Neural progenitor cell (in vitro differentiated cells): ENCODE data around the gene TSSK2. TPM values are rescaled to one million over a fixed set of nuclear protein-coding genes. Genes with fewer than 3 reads are reported as not detected.

ENCODE experiments used
- DNase-seq: peaks from one replicate; pipeline ENCODE4 v3.0.0-alpha.2; 2016; ENCODE audit warnings: low spot score
- H2AFZ ChIP-seq: fragments of 200-600 bp; sonication (generic); replicated peaks from 2 replicates; pipeline ENCODE4 v1.6.1; 2016; ENCODE audit warnings: antibody characterized with exemption
- H3F3A ChIP-seq: fragments of 200-600 bp; sonication (generic); 2 replicates; pipeline ENCODE4 v1.6.1; 2016; ENCODE audit warnings: antibody characterized with exemption, low read depth
- H3K27ac ChIP-seq: fragments of 200-600 bp; sonication (generic); 2 replicates; pipeline ENCODE4 v1.5.1; 2016; ENCODE audit warnings: mild to moderate bottlenecking
- H3K27me3 ChIP-seq: fragments of 200-600 bp; sonication (generic); 2 replicates; pipeline ENCODE4 v1.6.1; 2016; ENCODE audit warnings: mild to moderate bottlenecking, moderate library complexity
- H3K36me3 ChIP-seq: fragments of 200-600 bp; sonication (generic); 2 replicates; pipeline ENCODE4 v1.5.1; 2016
- H3K4me1 ChIP-seq: fragments of 200-600 bp; sonication (generic); 2 replicates; pipeline ENCODE4 v1.6.1; 2016; ENCODE audit warnings: mixed run types
- H3K4me2 ChIP-seq: fragments of 200-600 bp; sonication (generic); 2 replicates; pipeline ENCODE4 v1.6.1; 2016
- H3K4me3 ChIP-seq: fragments of 200-600 bp; sonication (generic); 2 replicates; pipeline ENCODE4 v1.5.1; 2016
- H3K79me2 ChIP-seq: fragments of 200-600 bp; sonication (generic); 2 replicates; pipeline ENCODE4 v1.6.1; 2016; ENCODE audit warnings: low read depth
- H3K9ac ChIP-seq: fragments of 200-600 bp; sonication (generic); 2 replicates; pipeline ENCODE4 v1.6.1; 2016
- H3K9me3 ChIP-seq: fragments of 200-600 bp; sonication (generic); 2 replicates; pipeline ENCODE4 v1.5.1; 2016; ENCODE audit warnings: low read depth
- H4K20me1 ChIP-seq: fragments of 200-600 bp; sonication (generic); 2 replicates; pipeline ENCODE4 v1.6.1; 2016; ENCODE audit warnings: low read depth
- H3K27ac Mint-ChIP-seq: 3 replicates; pipeline ENCODE4 v1.8.0; 2021; ENCODE audit warnings: mixed read lengths
- H3K27me3 Mint-ChIP-seq: 2 replicates; pipeline ENCODE4 v1.8.0; 2022; ENCODE audit warnings: low read depth, mild to moderate bottlenecking, inconsistent platforms, moderate library complexity, mixed read lengths; ENCODE audit not compliant: insufficient read depth
- H3K36me3 Mint-ChIP-seq: 3 replicates; pipeline ENCODE4 v1.8.0; 2021; ENCODE audit warnings: mixed read lengths
- H3K4me1 Mint-ChIP-seq: 3 replicates; pipeline ENCODE4 v1.8.0; 2021; ENCODE audit warnings: mixed read lengths
- H3K4me3 Mint-ChIP-seq: 3 replicates; pipeline ENCODE4 v1.8.0; 2021; ENCODE audit warnings: mild to moderate bottlenecking, moderate library complexity, mixed read lengths
- H3K9me3 Mint-ChIP-seq: 3 replicates; pipeline ENCODE4 v1.8.0; 2020; ENCODE audit warnings: mixed read lengths
- CTCF ChIP-seq: fragments of 200-600 bp; sonication (generic); IDR thresholded peaks from 2 replicates; pipeline ENCODE4 v1.5.1; 2017; ENCODE audit warnings: antibody characterized with exemption, mild to moderate bottlenecking
- EZH2 ChIP-seq: fragments of 200-600 bp; sonication (generic); IDR thresholded peaks from 2 replicates; pipeline ENCODE4 v1.6.1; 2017; ENCODE audit warnings: antibody characterized with exemption, mild to moderate bottlenecking, moderate library complexity
- EZH2phosphoT487 ChIP-seq: fragments of 200-600 bp; sonication (generic); IDR thresholded peaks from 2 replicates; pipeline ENCODE4 v1.6.1; 2017; ENCODE audit warnings: antibody characterized with exemption
- total RNA-seq: library from RNA; depleted of rRNA; stranded (reverse); fragments of >200 nt; gene quantifications from 2 replicates; pipeline ENCODE4 v1.2.3, GENCODE V29; 2015; ENCODE audit warnings: low replicate concordance

Gene TSSK2
- total RNA-seq, 1 donor from 2014 or later, result not detected

GRCh38 chr22:19106886-19107729 lies 24.0 kb upstream of the TSSK2 start:
- H3K36me3 Mint-ChIP-seq, result peaks cover 6% of the 10 kb centered on the region
- Histone ChIP-seq H3K79me2 (peaks cover 100% of the 10 kb centered on the region), H2AFZ (no peak overlapping the region), H3K4me2 (no peak overlapping the region), H4K20me1 (peaks cover 90% of the 10 kb centered on the region), H3K9ac (no peak overlapping the region), H3K4me1 (peaks cover 20% of the 10 kb centered on the region), H3K4me3 (no peak overlapping the region), H3K27ac (no peak overlapping the region), H3F3A (peaks cover 6% of the 10 kb centered on the region), H3K9me3 (no peaks in the 10 kb centered on the region), H3K27me3 (no peaks in the 10 kb centered on the region), H3K36me3 (no peaks in the 10 kb centered on the region)
- no peak for DNase-seq
- H3K9me3 Mint-ChIP-seq, result peaks cover under 1% of the 10 kb centered on the region
- no peak for TF ChIP-seq EZH2phosphoT487
- TF ChIP-seq EZH2, result no peak
- no peak overlapping the region for H3K4me3 Mint-ChIP-seq
- no peak overlapping the region for H3K27ac Mint-ChIP-seq
- peaks cover 2% of the 10 kb centered on the region for H3K27me3 Mint-ChIP-seq
- H3K4me1 Mint-ChIP-seq, result peaks cover 42% of the 10 kb centered on the region

- H3K27ac ChIP-seq, result no peak overlapping the region
- H3K4me1 ChIP-seq, result peaks cover 20% of the 10 kb centered on the region
- TF ChIP-seq CTCF, result no peak
- TF ChIP-seq EZH2, result no peak
- TF ChIP-seq EZH2phosphoT487, result no peak
- Mint-ChIP-seq H3K9me3 (no peaks in the 10 kb centered on the region), H3K4me1 (peaks cover 42% of the 10 kb centered on the region), H3K4me3 (no peak overlapping the region), H3K36me3 (peaks cover 7% of the 10 kb centered on the region), H3K27ac (peak overlapping the region; percentile 74), H3K27me3 (peaks cover 2% of the 10 kb centered on the region)
- H2AFZ ChIP-seq, result no peak overlapping the region
- no peaks in the 10 kb centered on the region for H3K9me3 ChIP-seq
- peaks cover 6% of the 10 kb centered on the region for H3F3A ChIP-seq
- H3K79me2 ChIP-seq, result peaks cover 100% of the 10 kb centered on the region
- DNase-seq, result no peak
- no peaks in the 10 kb centered on the region for H3K36me3 ChIP-seq
- H3K4me3 ChIP-seq, result no peak overlapping the region
- H3K4me2 ChIP-seq, result no peak overlapping the region
- no peak overlapping the region for H3K9ac ChIP-seq
- no peaks in the 10 kb centered on the region for H3K27me3 ChIP-seq
- H4K20me1 ChIP-seq, result peaks cover 95% of the 10 kb centered on the region
Measured at GRCh38 chr22:19107730-19108074, 23.4 kb upstream of the TSSK2 start.

GRCh38 chr22:19108807-19109197 lies 22.3 kb upstream of the TSSK2 start:
- no peak overlapping the region for H3K27ac Mint-ChIP-seq
- peaks cover 39% of the 10 kb centered on the region for H3K4me1 Mint-ChIP-seq

More at GRCh38 chr22:19108807-19109197, 22.3 kb upstream of the TSSK2 start:
- Histone ChIP-seq H3K4me2 (no peak overlapping the region), H3K4me1 (peaks cover 20% of the 10 kb centered on the region), H3K79me2 (peaks cover 100% of the 10 kb centered on the region), H3K4me3 (no peak overlapping the region), H3K36me3 (no peaks in the 10 kb centered on the region), H2AFZ (no peak overlapping the region), H3K9ac (no peak overlapping the region), H4K20me1 (peaks cover 99% of the 10 kb centered on the region), H3F3A (peaks cover 6% of the 10 kb centered on the region), H3K27me3 (no peaks in the 10 kb centered on the region), H3K9me3 (no peaks in the 10 kb centered on the region), H3K27ac (no peak overlapping the region)
- H3K9me3 Mint-ChIP-seq, result no peaks in the 10 kb centered on the region
- no peak for TF ChIP-seq CTCF
- TF ChIP-seq EZH2, result no peak
- no peak for TF ChIP-seq EZH2phosphoT487
- H3K36me3 Mint-ChIP-seq, result peaks cover 6% of the 10 kb centered on the region
- no peak for DNase-seq
- peaks cover 2% of the 10 kb centered on the region for H3K27me3 Mint-ChIP-seq
- no peak overlapping the region for H3K4me3 Mint-ChIP-seq
